IPS-18c (cell line): ENCODE measurements around the gene CDK19.
"Not testable (repeated sequence)": the region's sequence is repeated elsewhere in the genome, so short reads cannot be mapped to it uniquely, and the experiment has no call there.

Experiments used
- H3K4me3 ChIP-seq: 2 replicates; pipeline ENCODE4 v1.7.0; 2013; ENCODE audit warnings: low read depth, mild to moderate bottlenecking, low read length, moderate library complexity; ENCODE audit not compliant: insufficient read depth
- H3K9me3 ChIP-seq: one replicate; pipeline ENCODE4 v1.6.1; 2013; ENCODE audit warnings: mild to moderate bottlenecking, low read length, moderate library complexity; ENCODE audit not compliant: control insufficient read depth, insufficient read depth

Gene CDK19

GRCh38 chr6:110816677-110817076 lies 1.4 kb upstream of the CDK19 start:
- H3K4me3 ChIP-seq, result no peak overlapping the region

GRCh38 chr6:110815015-110815410 lies 256 bp downstream of the CDK19 start:
- Histone ChIP-seq H3K4me3 (peak overlapping the region; percentile 94), H3K9me3 (no peaks in the 10 kb centered on the region)

More at GRCh38 chr6:110816677-110817076, 1.4 kb upstream of the CDK19 start:
- H3K9me3 ChIP-seq, result no peaks in the 10 kb centered on the region

- Histone ChIP-seq H3K9me3 (no peaks in the 10 kb centered on the region), H3K4me3 (peak overlapping the region; percentile 94)
Measured at GRCh38 chr6:110814102-110815014, 911 bp downstream of the CDK19 start.

GRCh38 chr6:110813338-110814101 lies 1.7 kb downstream of the CDK19 start:
- peak overlapping the region; percentile 94 for H3K4me3 ChIP-seq
- H3K9me3 ChIP-seq, result no peaks in the 10 kb centered on the region

GRCh38 chr6:110812719-110813118 lies 2.5 kb downstream of the CDK19 start:
- H3K9me3 ChIP-seq, result no peaks in the 10 kb centered on the region
- no peak overlapping the region for H3K4me3 ChIP-seq

- no peaks in the 10 kb centered on the region for H3K9me3 ChIP-seq
- H3K4me3 ChIP-seq, result no peak overlapping the region
Measured at GRCh38 chr6:110810896-110811586, 4.2 kb downstream of the CDK19 start.

- Histone ChIP-seq H3K9me3 (no peaks in the 10 kb centered on the region), H3K4me3 (no peak overlapping the region)
Measured at GRCh38 chr6:110809792-110810191, 5.5 kb downstream of the CDK19 start.

GRCh38 chr6:110802175-110802574 lies 13.1 kb downstream of the CDK19 start:
- H3K4me3 ChIP-seq, H3K9me3 ChIP-seq: not testable (repeated sequence)

GRCh38 chr6:110800839-110801196 lies 14.5 kb downstream of the CDK19 start:
- H3K4me3 ChIP-seq, result no peak overlapping the region
- no peaks in the 10 kb centered on the region for H3K9me3 ChIP-seq

GRCh38 chr6:110800196-110800838 lies 15.0 kb downstream of the CDK19 start:
- no peaks in the 10 kb centered on the region for H3K9me3 ChIP-seq
- no peak overlapping the region for H3K4me3 ChIP-seq

- no peaks in the 10 kb centered on the region for H3K9me3 ChIP-seq
- no peak overlapping the region for H3K4me3 ChIP-seq
Measured at GRCh38 chr6:110799655-110800054, 15.6 kb downstream of the CDK19 start.

- Histone ChIP-seq H3K9me3 (no peaks in the 10 kb centered on the region), H3K4me3 (no peak overlapping the region)
Measured at GRCh38 chr6:110799189-110799588, 16.1 kb downstream of the CDK19 start.

GRCh38 chr6:110795271-110795670 lies 20.0 kb downstream of the CDK19 start:
- Histone ChIP-seq H3K9me3 (no peaks in the 10 kb centered on the region), H3K4me3 (no peak overlapping the region)

GRCh38 chr6:110786696-110787095 lies 28.6 kb downstream of the CDK19 start:
- H3K4me3 ChIP-seq, result no peak overlapping the region
- H3K9me3 ChIP-seq, result no peaks in the 10 kb centered on the region

GRCh38 chr6:110786271-110786670 lies 29.0 kb downstream of the CDK19 start:
- H3K9me3 ChIP-seq, result no peaks in the 10 kb centered on the region
- no peak overlapping the region for H3K4me3 ChIP-seq

GRCh38 chr6:110784610-110784979 lies 30.7 kb downstream of the CDK19 start:
- Histone ChIP-seq H3K4me3 (no peak overlapping the region), H3K9me3 (no peaks in the 10 kb centered on the region)

GRCh38 chr6:110781522-110782214 lies 33.6 kb downstream of the CDK19 start:
- no peaks in the 10 kb centered on the region for H3K9me3 ChIP-seq

More at GRCh38 chr6:110781522-110782214, 33.6 kb downstream of the CDK19 start:
- H3K4me3 ChIP-seq, result no peak overlapping the region
